GM18508 (cell line): ENCODE measurements around the gene CNNM4.

Experiments used
- ATAC-seq: cut with Tn5 transposase; IDR thresholded peaks from one replicate; pipeline ENCODE4 v1.9.1; 2021; ENCODE audit warnings: moderate number of reproducible peaks; ENCODE audit not compliant: insufficient read depth, unreplicated experiment

CNNM4 gene

GRCh38 chr2:96848264-96848663 is 87.6 kb downstream of the CNNM4 start:
- no peak for ATAC-seq

GRCh38 chr2:96852667-96853066 is 92.0 kb downstream of the CNNM4 start:
- no peak for ATAC-seq

GRCh38 chr2:96853321-96853720 is 92.6 kb downstream of the CNNM4 start:
- no peak for ATAC-seq

- no peak for ATAC-seq
Observed at GRCh38 chr2:96856776-96857666, 96.3 kb downstream of the CNNM4 start.

GRCh38 chr2:96857667-96858372 is 97.1 kb downstream of the CNNM4 start, which contains the start of gene ANKRD39:
ANKRD39 (minus strand) TSS chr2:96858016; CDS start chr2:96857987, 29 bp downstream.
- peak; percentile 85 for ATAC-seq

GRCh38 chr2:96859099-96859649 is 98.5 kb downstream of the CNNM4 start:
- ATAC-seq: no peak

GRCh38 chr2:96859681-96860064 is 99.0 kb downstream of the CNNM4 start:
- no peak for ATAC-seq

GRCh38 chr2:96860065-96861029 is 99.6 kb downstream of the CNNM4 start:
- no peak for ATAC-seq

GRCh38 chr2:96861074-96861473 is 100.4 kb downstream of the CNNM4 start:
- no peak for ATAC-seq
